MM.1S (cell line): ENCODE results near the gene MCTP2.

ENCODE experiments used
- DNase-seq: peaks from one replicate; pipeline ENCODE4 v3.0.0-alpha.2; 2015
- H2AFZ ChIP-seq: fragments of 300-600 bp; sonication (generic); 2 replicates; pipeline ENCODE4 v1.6.0; 2016; ENCODE audit warnings: antibody characterized with exemption, low read length
- H3F3A ChIP-seq: fragments of 300-600 bp; sonication (generic); 2 replicates; pipeline ENCODE4 v1.6.1; 2016; ENCODE audit warnings: mild to moderate bottlenecking, antibody characterized with exemption, low read length, moderate library complexity, mixed read lengths; ENCODE audit not compliant: insufficient read depth
- H3K27ac ChIP-seq: fragments of 300-600 bp; sonication (generic); 2 replicates; pipeline ENCODE4 v1.5.1; 2016; ENCODE audit warnings: mild to moderate bottlenecking, low read length
- H3K27me3 ChIP-seq: fragments of 300-600 bp; sonication (generic); replicated peaks from 2 replicates; pipeline ENCODE4 v1.6.0; 2016; ENCODE audit warnings: low read length; ENCODE audit not compliant: insufficient read depth
- H3K36me3 ChIP-seq: fragments of 300-600 bp; sonication (generic); replicated peaks from 2 replicates; pipeline ENCODE4 v1.6.1; 2016; ENCODE audit warnings: mild to moderate bottlenecking, low read length, mixed read lengths; ENCODE audit not compliant: insufficient read depth
- H3K4me1 ChIP-seq: fragments of 300-600 bp; sonication (generic); 2 replicates; pipeline ENCODE4 v1.6.1; 2016; ENCODE audit warnings: low read length, mixed read lengths
- H3K4me2 ChIP-seq: fragments of 300-600 bp; sonication (generic); 2 replicates; pipeline ENCODE4 v1.6.0; 2016; ENCODE audit warnings: low read depth, low read length
- H3K4me3 ChIP-seq: fragments of 300-600 bp; sonication (generic); 2 replicates; pipeline ENCODE4 v1.5.1; 2016; ENCODE audit warnings: low read length, mixed read lengths
- H3K79me2 ChIP-seq: fragments of 300-600 bp; sonication (generic); 2 replicates; pipeline ENCODE4 v1.6.1; 2016; ENCODE audit warnings: mixed run types, low read length, mixed read lengths
- H3K9ac ChIP-seq: fragments of 300-600 bp; sonication (generic); 2 replicates; pipeline ENCODE4 v1.6.1; 2016; ENCODE audit warnings: low read length, mixed read lengths
- H3K9me2 ChIP-seq: fragments of 300-600 bp; sonication (generic); replicated peaks from 2 replicates; pipeline ENCODE4 v1.6.1; 2016; ENCODE audit warnings: mild to moderate bottlenecking, low read length, mixed read lengths; ENCODE audit not compliant: insufficient read depth
- H3K9me3 ChIP-seq: fragments of 300-600 bp; sonication (generic); replicated peaks from 2 replicates; pipeline ENCODE4 v1.6.1; 2016; ENCODE audit warnings: mild to moderate bottlenecking, low read length, mixed read lengths; ENCODE audit not compliant: insufficient read depth
- H4K20me1 ChIP-seq: fragments of 300-600 bp; sonication (generic); 2 replicates; pipeline ENCODE4 v1.6.1; 2016; ENCODE audit warnings: mild to moderate bottlenecking, low read length, moderate library complexity, mixed read lengths; ENCODE audit not compliant: insufficient read depth
- EZH2 ChIP-seq: fragments of 300-600 bp; sonication (generic); optimal IDR thresholded peaks from 2 replicates; pipeline ENCODE3; 2017; ENCODE audit warnings: low read depth, mild to moderate bottlenecking, antibody characterized with exemption, low read length, mixed read lengths
- EZH2phosphoT487 ChIP-seq: fragments of 300-600 bp; sonication (generic); IDR thresholded peaks from 2 replicates; pipeline ENCODE4 v1.6.1; 2018; ENCODE audit warnings: antibody characterized with exemption, low read length
- TF ChIP-seq, protein P1 (sequence below): fragments of 300-600 bp; sonication (generic); IDR thresholded peaks from 2 replicates; pipeline ENCODE4 v1.5.1; 2016; ENCODE audit warnings: antibody characterized with exemption, low read length, mixed read lengths

MCTP2 gene

DNA sequence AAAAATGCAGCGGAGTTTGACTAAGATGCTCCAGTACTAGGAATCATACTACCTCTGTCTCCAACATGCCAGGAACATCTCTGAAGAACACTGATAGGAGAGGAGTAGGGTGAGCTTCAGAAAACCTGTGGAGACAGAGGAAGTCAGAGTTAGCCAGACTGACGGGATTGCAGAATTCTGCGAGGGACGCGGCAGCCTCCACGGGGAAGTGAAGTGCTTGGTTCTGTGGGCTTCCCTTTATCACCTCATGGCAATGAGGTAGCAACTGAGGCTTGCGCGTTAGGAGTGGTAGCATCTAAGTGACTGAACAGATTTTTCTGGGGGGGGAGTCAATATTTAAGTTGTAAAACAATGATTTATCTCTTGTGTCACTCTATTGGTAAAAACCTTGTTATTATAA is 226.3 kb downstream of the MCTP2 start:
- no peak for DNase-seq

GRCh38 chr15:94460624-94461023 is 229.3 kb downstream of the MCTP2 start:
- no peak overlapping the region for H3K4me3 ChIP-seq
- H3K27me3 ChIP-seq, result no peaks in the 10 kb centered on the region
- H3K79me2 ChIP-seq, result no peaks in the 10 kb centered on the region
- no peaks in the 10 kb centered on the region for H3K9me2 ChIP-seq
- TF ChIP-seq EZH2 (no peak), EZH2phosphoT487 (no peak)
- TF ChIP-seq, protein P1, sequence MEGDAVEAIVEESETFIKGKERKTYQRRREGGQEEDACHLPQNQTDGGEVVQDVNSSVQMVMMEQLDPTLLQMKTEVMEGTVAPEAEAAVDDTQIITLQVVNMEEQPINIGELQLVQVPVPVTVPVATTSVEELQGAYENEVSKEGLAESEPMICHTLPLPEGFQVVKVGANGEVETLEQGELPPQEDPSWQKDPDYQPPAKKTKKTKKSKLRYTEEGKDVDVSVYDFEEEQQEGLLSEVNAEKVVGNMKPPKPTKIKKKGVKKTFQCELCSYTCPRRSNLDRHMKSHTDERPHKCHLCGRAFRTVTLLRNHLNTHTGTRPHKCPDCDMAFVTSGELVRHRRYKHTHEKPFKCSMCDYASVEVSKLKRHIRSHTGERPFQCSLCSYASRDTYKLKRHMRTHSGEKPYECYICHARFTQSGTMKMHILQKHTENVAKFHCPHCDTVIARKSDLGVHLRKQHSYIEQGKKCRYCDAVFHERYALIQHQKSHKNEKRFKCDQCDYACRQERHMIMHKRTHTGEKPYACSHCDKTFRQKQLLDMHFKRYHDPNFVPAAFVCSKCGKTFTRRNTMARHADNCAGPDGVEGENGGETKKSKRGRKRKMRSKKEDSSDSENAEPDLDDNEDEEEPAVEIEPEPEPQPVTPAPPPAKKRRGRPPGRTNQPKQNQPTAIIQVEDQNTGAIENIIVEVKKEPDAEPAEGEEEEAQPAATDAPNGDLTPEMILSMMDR, result no peak
- H3K4me2 ChIP-seq, result no peak overlapping the region
- no peak overlapping the region for H3K9ac ChIP-seq
- no peaks in the 10 kb centered on the region for H3K9me3 ChIP-seq
- no peaks in the 10 kb centered on the region for H3F3A ChIP-seq
- no peaks in the 10 kb centered on the region for H3K4me1 ChIP-seq
- DNase-seq, result no peak
- H3K27ac ChIP-seq, result no peak overlapping the region
- H2AFZ ChIP-seq, result no peak overlapping the region
- no peaks in the 10 kb centered on the region for H3K36me3 ChIP-seq
- H4K20me1 ChIP-seq, result no peaks in the 10 kb centered on the region

More for the DNA sequence above, 226.3 kb downstream of the MCTP2 start:
- H3K4me3 ChIP-seq, result no peak overlapping the region
- H3K4me2 ChIP-seq, result no peak overlapping the region
- no peak overlapping the region for H3K9ac ChIP-seq
- no peaks in the 10 kb centered on the region for H3K9me2 ChIP-seq
- H3K79me2 ChIP-seq, result no peaks in the 10 kb centered on the region
- H3F3A ChIP-seq, result no peaks in the 10 kb centered on the region
- H3K27ac ChIP-seq, result no peak overlapping the region
- no peaks in the 10 kb centered on the region for H3K27me3 ChIP-seq
- no peaks in the 10 kb centered on the region for H3K9me3 ChIP-seq
- no peak overlapping the region for H2AFZ ChIP-seq
- no peaks in the 10 kb centered on the region for H3K36me3 ChIP-seq
- H3K4me1 ChIP-seq, result no peaks in the 10 kb centered on the region
- TF ChIP-seq EZH2 (no peak), EZH2phosphoT487 (no peak)
- TF ChIP-seq, protein P1, result no peak
- no peaks in the 10 kb centered on the region for H4K20me1 ChIP-seq

DNA sequence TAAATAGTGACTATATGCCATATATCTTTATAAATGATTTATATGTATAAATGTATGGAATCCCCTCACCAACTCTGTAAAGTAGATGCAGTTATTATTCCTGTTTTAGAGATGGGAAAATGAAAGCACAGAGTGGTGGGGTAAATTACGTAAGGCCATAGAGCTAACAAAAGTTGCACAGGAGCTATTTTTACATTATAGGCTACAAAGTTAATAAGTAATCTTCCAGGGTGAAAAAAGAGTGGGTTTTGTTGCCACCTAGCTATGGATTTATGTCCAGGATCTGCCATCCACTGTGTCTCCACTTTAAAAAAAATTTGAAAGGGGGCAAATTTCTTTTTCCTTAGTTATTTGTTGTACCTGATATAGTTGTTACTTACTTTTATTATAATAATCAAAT is 235.7 kb downstream of the MCTP2 start:
- Histone ChIP-seq H4K20me1 (no peaks in the 10 kb centered on the region), H3K9me3 (no peaks in the 10 kb centered on the region), H3K4me3 (no peak overlapping the region), H3K9me2 (no peaks in the 10 kb centered on the region), H2AFZ (no peak overlapping the region), H3K4me1 (no peaks in the 10 kb centered on the region), H3K79me2 (no peaks in the 10 kb centered on the region), H3F3A (no peaks in the 10 kb centered on the region), H3K36me3 (no peaks in the 10 kb centered on the region), H3K4me2 (no peak overlapping the region), H3K9ac (no peak overlapping the region), H3K27ac (no peak overlapping the region), H3K27me3 (no peaks in the 10 kb centered on the region)
- DNase-seq, result no peak
- TF ChIP-seq EZH2phosphoT487 (no peak), EZH2 (no peak)
- TF ChIP-seq, protein P1, result no peak
